K562 (cell line): Measurements from ENCODE around the gene ZMYM2. TPM values are rescaled to one million over a fixed set of nuclear protein-coding genes. Genes with fewer than 3 reads are reported as not detected.

Source experiments
- ATF7 ChIP-seq: fragments of 450-650 bp; IDR thresholded peaks from 2 replicates; pipeline ENCODE4 v1.7.1; 2014; ENCODE audit warnings: mild to moderate bottlenecking, moderate library complexity
- CCNT2 ChIP-seq: IDR thresholded peaks from 2 replicates; pipeline ENCODE4 v1.6.1; 2011; ENCODE audit warnings: borderline replicate concordance, low read depth, mild to moderate bottlenecking, moderate library complexity, mixed read lengths, low read length; ENCODE audit not compliant: insufficient read length; ENCODE audit errors: extremely low read depth
- CSDE1 ChIP-seq, 2 experiments: fragments of 450-650 bp; IDR thresholded peaks; 2 replicates each; pipeline ENCODE4 v1.6.1; 2016; ENCODE audit warnings: mild to moderate bottlenecking in 1 of 2
- GTF2E2 ChIP-seq: fragments of 200-800 bp; sonication (Bioruptor generic); IDR thresholded peaks from 2 replicates; pipeline ENCODE4 v1.6.1; 2016; ENCODE audit warnings: missing genetic modification characterization, missing compliant biosample characterization
- GTF3C2 ChIP-seq: IDR thresholded peaks from 3 replicates; pipeline ENCODE4 v1.6.1; 2011; ENCODE audit warnings: borderline replicate concordance, mild to moderate bottlenecking, moderate library complexity; ENCODE audit not compliant: insufficient read length; ENCODE audit errors: extremely low read depth
- HDAC8 ChIP-seq: fragments of 450-650 bp; IDR thresholded peaks from 2 replicates; pipeline ENCODE4 v1.6.1; 2016; ENCODE audit warnings: mild to moderate bottlenecking, missing genetic modification characterization, moderate library complexity, missing compliant biosample characterization
- HIVEP1 ChIP-seq: fragments of 250-450 bp; sonication (Bioruptor Pico); IDR thresholded peaks from 2 replicates; pipeline ENCODE4 v1.4.0; 2020; ENCODE audit warnings: mild to moderate bottlenecking
- KHSRP ChIP-seq: fragments of 450-650 bp; IDR thresholded peaks from 2 replicates; pipeline ENCODE4 v1.6.1; 2017
- NFIC ChIP-seq: fragments of 450-650 bp; IDR thresholded peaks from 2 replicates; pipeline ENCODE4 v1.6.1; 2017; ENCODE audit warnings: mild to moderate bottlenecking, inconsistent platforms
- NRF1 ChIP-seq, 2 experiments: fragments of 450-650 bp; IDR thresholded peaks in 1 of 2; conservative IDR thresholded peaks in 1 of 2; 2 replicates each; pipeline ENCODE4 v1.6.1; 2014; ENCODE audit warnings: mild to moderate bottlenecking in 2 of 2
- PCBP2 ChIP-seq: fragments of 200-400 bp; formaldehyde crosslinking; IDR thresholded peaks from 2 replicates; pipeline ENCODE4 v1.6.1; 2018; ENCODE audit warnings: low read length, low read depth, mild to moderate bottlenecking, moderate library complexity; ENCODE audit not compliant: poor library complexity, severe bottlenecking
- POLR2G ChIP-seq: fragments of 200-400 bp; formaldehyde crosslinking; IDR thresholded peaks from 2 replicates; pipeline ENCODE4 v1.6.1; 2017; ENCODE audit warnings: low read depth, mild to moderate bottlenecking, antibody characterized with exemption, low read length, moderate library complexity
- PRDM10 ChIP-seq: fragments of 450-650 bp; IDR thresholded peaks from 2 replicates; pipeline ENCODE4 v1.6.1; 2018; ENCODE audit not compliant: partially characterized antibody
- PREB ChIP-seq: sonication (generic); formaldehyde crosslinking; IDR thresholded peaks from 2 replicates; pipeline ENCODE4 v1.8.1; 2023; ENCODE audit warnings: mild to moderate bottlenecking, missing genetic modification reagents
- TRIM28 ChIP-seq: fragments of 450-650 bp; IDR thresholded peaks from 2 replicates; pipeline ENCODE4 v1.6.1; 2017
- ZNF140 ChIP-seq: fragments of 250-450 bp; sonication (Bioruptor Pico); IDR thresholded peaks from 2 replicates; pipeline ENCODE4 v1.8.0; 2021; ENCODE audit warnings: moderate library complexity, mild to moderate bottlenecking, inconsistent platforms
- ZNF184 ChIP-seq: sonication (generic); formaldehyde crosslinking; IDR thresholded peaks from 2 replicates; pipeline ENCODE4 v1.5.0; 2020; ENCODE audit warnings: missing genetic modification reagents
- ZNF311 ChIP-seq: fragments of 250-450 bp; sonication (Bioruptor Pico); IDR thresholded peaks from 2 replicates; pipeline ENCODE4 v1.4.0; 2020; ENCODE audit warnings: mild to moderate bottlenecking, moderate library complexity
- ZNF41 ChIP-seq: fragments of 250-450 bp; sonication (Bioruptor Pico); conservative IDR thresholded peaks from 2 replicates; pipeline ENCODE4 v1.4.0; 2020; ENCODE audit warnings: mild to moderate bottlenecking
- ZNF717 ChIP-seq: fragments of 250-450 bp; sonication (Bioruptor Pico); IDR thresholded peaks from 2 replicates; pipeline ENCODE4 v1.5.0; 2021
- ZNF780A ChIP-seq: fragments of 250-450 bp; sonication (Bioruptor Pico); IDR thresholded peaks from 2 replicates; pipeline ENCODE4 v1.5.0; 2021; ENCODE audit warnings: mild to moderate bottlenecking
- polyA plus RNA-seq, 8 experiments: library from polyadenylated mRNA; depleted of rRNA in 4 of 8; stranded (reverse) in 5 of 8; unstranded in 3 of 8; fragments of >200 nt; fragmentation: Nextera tagmentation in 2 of 8; fragmentation: Illumina TruSeq in 1 of 8; extraction: Ambion mirVana in 2 of 8; extraction: Trizol in 1 of 8; gene quantifications; 2 replicates each; pipeline versions ENCODE4 v1.2.1 to v1.2.3, GENCODE V29; 2011 to 2014; ENCODE audit warnings: inconsistent platforms in 1 of 8, missing spikeins in 1 of 8
- total RNA-seq, 7 experiments: library from RNA; depleted of rRNA in 6 of 7; stranded (reverse); fragments of >200 nt in 6 of 7; fragmentation: Illumina TruSeq in 2 of 7; extraction: Trizol in 2 of 7; gene quantifications; 2 replicates each; pipeline versions ENCODE4 v1.2.1 to v1.2.3, GENCODE V29; 2011 to 2021; ENCODE audit warnings: low replicate concordance in 1 of 7
- TF ChIP-seq, protein P1 (sequence below): fragments of 250-450 bp; sonication (Bioruptor Pico); IDR thresholded peaks from 2 replicates; pipeline ENCODE4 v1.4.0; 2020; ENCODE audit warnings: mild to moderate bottlenecking, moderate library complexity

ZMYM2 gene
- total and polyA plus RNA-seq, 9 of the 15 experiments (the other 6 are each of a cell fraction or from before 2014, with no cell fraction given), result 5.0 to 48.8 (median 26.8) TPM

GRCh38 chr13:20119960-20120359 lies 161.4 kb downstream of the ZMYM2 start (continued):
- TF ChIP-seq PRDM10 (no peak), ZNF780A (CRISPR knock-in tag) (no peak), NRF1 (conservative IDR thresholded peaks at IDR 0.05 in 1 of 2, IDR thresholded peaks at IDR 0.05 in 1 of 2) (no peak), HIVEP1 (CRISPR knock-in tag) (peak; percentile 65; the same call in 1 of the 2 replicates), GTF3C2 (no peak), NFIC (no peak), CSDE1 (IDR thresholded peaks at IDR 0.05) (no peak), ZNF311 (CRISPR knock-in tag) (peak; percentile 92), HDAC8 (0 out of 2 replicates have a peak, but pooled peaks have one; percentile 59), PCBP2 (no peak), CCNT2 (no peak), GTF2E2 (tag) (no peak), KHSRP (no peak), ATF7 (no peak), ZNF41 (CRISPR knock-in tag) (peak; percentile 71; the same call in 1 of the 2 replicates), ZNF717 (CRISPR knock-in tag) (no peak), ZNF184 (CRISPR knock-in tag) (no peak), PREB (CRISPR knock-in tag) (no peak), TRIM28 (no peak), POLR2G (no peak), ZNF140 (no peak)
- TF ChIP-seq, protein P1, sequence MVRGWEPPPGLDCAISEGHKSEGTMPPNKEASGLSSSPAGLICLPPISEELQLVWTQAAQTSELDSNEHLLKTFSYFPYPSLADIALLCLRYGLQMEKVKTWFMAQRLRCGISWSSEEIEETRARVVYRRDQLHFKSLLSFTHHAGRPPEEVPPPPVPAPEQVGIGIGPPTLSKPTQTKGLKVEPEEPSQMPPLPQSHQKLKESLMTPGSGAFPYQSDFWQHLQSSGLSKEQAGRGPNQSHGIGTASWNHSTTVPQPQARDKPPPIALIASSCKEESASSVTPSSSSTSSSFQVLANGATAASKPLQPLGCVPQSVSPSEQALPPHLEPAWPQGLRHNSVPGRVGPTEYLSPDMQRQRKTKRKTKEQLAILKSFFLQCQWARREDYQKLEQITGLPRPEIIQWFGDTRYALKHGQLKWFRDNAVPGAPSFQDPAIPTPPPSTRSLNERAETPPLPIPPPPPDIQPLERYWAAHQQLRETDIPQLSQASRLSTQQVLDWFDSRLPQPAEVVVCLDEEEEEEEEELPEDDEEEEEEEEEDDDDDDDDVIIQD (CRISPR knock-in tag), result no peak
